Uterus (tissue), 2 donors: ENCODE results near the gene CAMK2A.

Source experiments
- POLR2A ChIP-seq, 2 donors: fragments of 450-650 bp; IDR thresholded peaks; one replicate each; pipeline ENCODE4 v1.6.1; 2016; ENCODE audit warnings: antibody characterized with exemption in 2 of 2, mild to moderate bottlenecking in 1 of 2, moderate library complexity in 1 of 2
- TF ChIP-seq, protein P1 (sequence below), 4 experiments: fragments of 200-600 bp in 2 of 4; fragments of 450-650 bp in 2 of 4; sonication (generic) in 2 of 4; IDR thresholded peaks; one replicate each; pipeline ENCODE4 v1.5.1; 2016 to 2019; ENCODE audit warnings: antibody characterized with exemption in 4 of 4, mild to moderate bottlenecking in 2 of 4, moderate library complexity in 1 of 4

- TF ChIP-seq, protein P1, sequence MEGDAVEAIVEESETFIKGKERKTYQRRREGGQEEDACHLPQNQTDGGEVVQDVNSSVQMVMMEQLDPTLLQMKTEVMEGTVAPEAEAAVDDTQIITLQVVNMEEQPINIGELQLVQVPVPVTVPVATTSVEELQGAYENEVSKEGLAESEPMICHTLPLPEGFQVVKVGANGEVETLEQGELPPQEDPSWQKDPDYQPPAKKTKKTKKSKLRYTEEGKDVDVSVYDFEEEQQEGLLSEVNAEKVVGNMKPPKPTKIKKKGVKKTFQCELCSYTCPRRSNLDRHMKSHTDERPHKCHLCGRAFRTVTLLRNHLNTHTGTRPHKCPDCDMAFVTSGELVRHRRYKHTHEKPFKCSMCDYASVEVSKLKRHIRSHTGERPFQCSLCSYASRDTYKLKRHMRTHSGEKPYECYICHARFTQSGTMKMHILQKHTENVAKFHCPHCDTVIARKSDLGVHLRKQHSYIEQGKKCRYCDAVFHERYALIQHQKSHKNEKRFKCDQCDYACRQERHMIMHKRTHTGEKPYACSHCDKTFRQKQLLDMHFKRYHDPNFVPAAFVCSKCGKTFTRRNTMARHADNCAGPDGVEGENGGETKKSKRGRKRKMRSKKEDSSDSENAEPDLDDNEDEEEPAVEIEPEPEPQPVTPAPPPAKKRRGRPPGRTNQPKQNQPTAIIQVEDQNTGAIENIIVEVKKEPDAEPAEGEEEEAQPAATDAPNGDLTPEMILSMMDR (IDR thresholded peaks at IDR 0.05): no peak
- no peak for TF ChIP-seq POLR2A (IDR thresholded peaks at IDR 0.05)
Measured at GRCh38 chr5:150252489-150252888, 37.1 kb downstream of the CAMK2A start.
